ENCODE data around the gene PTRHD1.
"Not testable (repeated sequence)": the region's sequence is repeated elsewhere in the genome, so short reads cannot be mapped to it uniquely, and the experiment has no call there.

The PTRHD1 gene, protein sequence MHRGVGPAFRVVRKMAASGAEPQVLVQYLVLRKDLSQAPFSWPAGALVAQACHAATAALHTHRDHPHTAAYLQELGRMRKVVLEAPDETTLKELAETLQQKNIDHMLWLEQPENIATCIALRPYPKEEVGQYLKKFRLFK

DNA sequence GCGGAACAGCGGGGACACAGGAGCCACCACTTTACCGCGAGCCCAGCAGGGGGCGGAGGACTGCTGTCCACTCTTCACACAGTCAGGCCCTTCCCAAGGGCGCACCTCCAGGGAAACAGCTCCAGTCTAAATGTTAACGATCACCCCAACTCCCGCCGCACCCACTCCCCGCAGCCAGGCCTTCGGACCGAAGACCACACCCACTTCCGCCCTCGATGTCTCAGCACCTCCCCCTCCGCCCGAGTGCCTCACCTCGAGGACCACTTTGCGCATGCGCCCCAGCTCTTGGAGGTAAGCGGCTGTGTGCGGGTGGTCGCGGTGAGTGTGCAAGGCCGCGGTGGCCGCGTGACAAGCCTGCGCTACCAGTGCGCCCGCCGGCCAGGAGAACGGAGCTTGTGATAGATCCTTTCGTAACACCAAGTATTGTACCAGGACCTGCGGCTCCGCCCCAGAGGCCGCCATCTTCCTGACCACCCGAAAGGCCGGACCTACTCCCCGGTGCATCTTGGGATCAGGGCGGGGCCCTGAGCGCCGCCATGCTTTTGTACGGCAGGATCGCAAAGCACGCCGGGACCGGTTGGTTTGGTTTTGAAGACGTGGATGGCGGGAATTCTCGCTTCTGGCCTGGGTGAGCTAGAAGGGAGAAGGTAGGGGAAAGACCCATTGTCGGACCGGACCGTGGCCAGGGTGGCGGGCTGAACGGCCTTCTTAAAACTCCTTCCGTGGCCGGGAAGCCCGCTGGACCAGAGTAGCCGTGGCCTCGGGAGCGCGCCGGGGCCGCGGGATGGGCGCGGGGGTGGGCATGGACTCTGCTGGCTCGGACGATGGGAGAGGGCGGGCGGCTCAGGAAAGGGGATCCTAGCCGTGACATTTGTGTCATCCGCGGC is at the start of gene PTRHD1, which contains the start of gene CENPO:
PTRHD1 (minus strand) TSS at position 518 of the 887 bp plus-strand sequence; CDS start at position 504, 14 bp downstream.
CENPO (plus strand) TSS at position 552 of the 887 bp plus-strand sequence. CDS start 495 bp downstream, outside the sequence.
- DNase-seq: peak; percentile 62 to 100 (median 96)

DNA sequence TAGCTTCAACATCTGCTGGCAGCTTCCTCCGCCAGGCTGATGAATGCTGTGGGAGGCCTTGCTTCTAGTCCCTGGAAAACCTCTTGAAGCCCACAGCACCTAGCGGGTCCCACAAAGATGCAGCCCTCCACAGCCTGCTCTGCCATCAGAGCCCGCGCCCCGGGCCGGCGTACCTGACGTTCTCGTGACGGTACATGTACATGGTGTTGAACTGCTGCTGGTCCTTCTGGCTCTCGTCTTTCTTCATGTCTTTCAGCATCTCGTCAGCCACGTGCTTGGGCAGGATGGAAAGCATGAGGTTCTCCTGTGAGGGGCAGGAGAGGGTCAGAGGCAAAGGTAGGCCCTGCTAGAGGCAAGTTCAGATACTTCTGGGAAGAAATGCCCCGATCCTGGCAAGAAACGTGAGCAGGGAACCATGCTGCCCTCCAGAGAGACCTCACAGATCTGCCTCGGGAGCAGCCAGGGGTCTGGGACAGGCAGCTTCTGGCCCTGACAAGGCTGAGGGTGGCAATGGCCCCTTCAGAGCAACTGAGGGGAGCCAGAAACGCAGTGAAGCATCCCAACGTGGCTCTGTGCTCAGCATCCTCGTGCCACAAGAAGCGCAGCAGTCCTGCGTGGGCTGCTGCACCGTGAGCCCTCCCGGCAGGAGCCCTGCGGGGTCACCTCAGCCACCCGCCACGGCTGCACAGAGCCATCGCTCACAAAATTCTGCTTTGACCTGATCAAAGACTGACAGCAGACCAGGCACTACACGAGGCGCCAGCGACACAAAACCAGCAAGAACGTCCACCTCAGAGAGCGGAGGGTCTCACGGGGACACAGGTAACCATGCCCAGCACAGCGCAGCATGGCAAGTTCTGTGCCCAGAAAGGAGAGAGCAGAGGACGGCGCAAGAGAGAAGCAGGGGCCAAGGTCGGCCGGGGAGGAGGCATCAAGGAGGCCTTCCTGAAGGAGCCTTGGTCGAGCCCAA is 49.2 kb upstream of the PTRHD1 start:
- no peak for DNase-seq

DNA sequence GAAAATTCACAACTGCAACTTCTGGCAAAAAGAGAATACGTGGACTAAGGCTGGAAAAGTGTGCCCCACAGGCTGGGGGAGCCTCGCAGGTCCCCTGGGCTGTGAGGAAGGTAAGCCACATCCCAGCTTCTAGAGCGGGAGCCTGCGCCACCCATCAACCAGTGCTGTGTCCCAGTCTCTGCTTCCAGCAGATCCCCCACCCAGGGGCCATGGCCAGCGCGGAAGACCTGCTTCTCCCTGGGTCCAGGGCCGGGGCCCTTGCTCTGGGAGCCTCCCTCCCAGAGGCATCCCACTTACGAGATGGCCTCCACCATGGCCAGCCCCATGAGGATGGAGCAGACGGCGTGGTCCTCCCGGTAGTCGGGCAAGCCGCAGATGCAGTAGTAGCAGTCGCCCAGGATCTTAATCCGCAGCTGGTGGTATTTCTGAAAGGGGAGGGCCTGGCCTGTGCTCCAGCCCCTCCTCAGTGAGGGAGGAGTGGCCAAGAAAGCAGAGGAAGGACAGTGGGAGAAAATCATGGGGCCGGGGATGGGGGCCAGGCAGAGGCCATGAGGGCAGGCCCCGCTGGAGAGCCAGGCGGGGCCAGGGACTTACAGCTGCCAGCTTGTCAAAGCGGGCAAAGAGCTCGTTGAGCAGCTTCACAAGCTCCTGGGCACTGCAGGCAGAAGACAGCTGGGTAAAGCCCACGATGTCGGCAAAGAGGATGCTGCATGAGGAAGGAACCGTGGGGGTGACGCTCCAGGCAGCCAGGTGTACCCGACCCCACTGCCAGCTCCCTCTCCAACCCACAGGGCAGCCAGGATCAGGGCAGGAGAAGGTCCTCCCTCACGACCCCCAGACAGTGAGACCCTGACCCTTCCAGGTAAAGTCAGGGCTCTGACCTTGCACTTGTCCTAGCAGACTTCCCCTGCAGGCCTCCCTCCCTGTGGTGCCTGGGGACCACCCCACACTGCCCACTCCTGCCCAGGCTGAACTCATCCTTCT is 48.1 kb upstream of the PTRHD1 start:
- peak in 13 of 58 donors; percentile 7 to 70 (median 36) for DNase-seq

DNA sequence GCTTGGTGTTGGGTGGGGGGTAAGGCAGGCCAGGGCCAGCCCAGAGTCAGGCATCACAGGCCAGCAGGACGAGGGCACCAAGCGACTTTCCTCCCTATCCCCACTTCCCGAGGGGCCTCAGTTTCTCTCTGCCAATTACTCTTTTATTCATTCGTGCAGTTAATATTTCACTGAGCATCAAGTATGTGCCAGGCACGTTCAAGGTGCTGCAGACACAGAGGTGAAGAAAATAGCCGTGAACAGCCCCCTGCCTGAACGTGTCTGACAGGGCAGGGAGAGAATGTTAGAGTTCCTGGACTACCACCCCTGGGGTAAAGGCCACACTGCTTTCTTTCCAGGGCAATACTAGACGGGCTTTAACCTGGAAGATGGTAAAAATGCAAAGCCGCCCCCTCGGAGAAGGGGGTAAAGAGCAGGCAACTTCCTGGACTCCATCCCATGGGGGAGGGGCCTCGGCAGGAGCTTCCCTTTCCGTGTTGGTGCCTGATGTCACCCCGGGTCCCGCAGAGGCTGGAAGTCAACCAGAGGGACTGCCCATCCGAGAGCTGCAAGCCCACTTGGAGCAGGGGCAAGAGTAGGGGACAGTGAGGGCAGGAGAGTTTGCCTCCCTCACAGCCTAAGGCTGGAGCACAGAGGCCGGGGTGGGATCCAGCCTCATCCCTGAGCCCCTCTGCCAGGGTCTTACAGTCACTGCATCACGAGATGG is 47.1 kb upstream of the PTRHD1 start:
- no peak for DNase-seq

DNA sequence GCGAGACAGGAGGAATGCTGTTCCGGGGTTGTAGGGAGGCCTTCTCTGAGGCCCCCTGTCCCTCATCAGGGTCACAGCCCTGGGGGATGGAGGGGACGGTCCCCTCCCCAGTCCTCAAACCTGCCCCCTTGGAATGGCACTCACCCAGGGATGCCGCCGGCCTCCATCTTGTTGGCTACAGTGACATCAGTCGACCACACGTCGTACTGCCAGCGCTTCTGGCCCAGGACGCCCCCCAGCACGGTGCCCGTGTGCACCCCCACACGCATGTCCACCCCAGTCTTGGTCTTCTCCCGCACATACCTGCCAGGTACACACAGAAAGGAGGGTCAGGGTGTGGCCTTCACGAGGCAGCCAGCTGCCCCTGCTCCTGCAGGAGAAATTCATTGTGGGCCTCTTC is 46.5 kb upstream of the PTRHD1 start:
- DNase-seq: no peak

DNA sequence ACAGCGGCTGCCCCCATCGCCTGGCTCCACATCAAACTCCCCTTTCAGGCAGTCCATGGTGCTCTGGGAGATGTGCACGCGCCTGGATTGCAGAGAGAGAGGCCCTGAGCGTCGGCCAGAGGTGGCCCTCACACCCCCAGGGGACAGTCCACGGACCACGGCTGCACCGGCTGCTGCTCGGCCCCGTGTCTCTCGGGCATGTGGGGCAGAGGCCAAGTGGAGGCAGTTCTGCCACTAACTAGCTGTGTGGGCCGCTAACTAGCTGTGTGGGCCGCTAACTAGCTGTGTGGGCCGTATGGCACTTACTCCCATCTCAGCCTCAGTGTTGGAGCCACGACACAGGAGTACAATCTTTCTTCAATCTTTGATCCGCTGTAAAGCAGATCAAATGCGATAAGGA is 45.4 kb upstream of the PTRHD1 start:
- no peak for DNase-seq

DNA sequence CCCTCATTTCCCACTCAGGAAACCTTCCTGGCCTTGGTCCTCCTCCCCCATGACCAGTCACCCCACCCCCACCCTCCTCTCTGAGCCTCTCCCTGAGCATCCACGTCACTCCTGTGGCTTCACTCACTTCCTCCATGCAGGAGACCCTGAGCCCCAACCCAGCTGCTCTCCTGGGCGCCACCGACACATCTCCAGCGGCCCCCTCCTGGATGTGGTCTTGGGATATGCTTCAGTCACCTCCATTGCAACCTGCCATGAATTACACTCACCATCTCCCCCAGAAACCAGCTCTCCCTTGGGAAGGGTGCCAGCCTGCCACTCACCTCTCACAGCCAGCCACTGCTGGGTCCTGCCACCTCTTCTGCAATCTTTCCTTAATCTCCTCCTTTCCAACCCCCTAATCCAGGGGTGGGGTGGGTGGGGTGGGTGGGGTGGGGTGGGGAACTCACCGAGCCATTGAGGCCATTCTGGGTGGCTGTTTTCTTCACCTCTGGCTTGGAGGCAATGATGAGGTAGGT is 44.9 kb upstream of the PTRHD1 start:
- no peak for DNase-seq

DNA sequence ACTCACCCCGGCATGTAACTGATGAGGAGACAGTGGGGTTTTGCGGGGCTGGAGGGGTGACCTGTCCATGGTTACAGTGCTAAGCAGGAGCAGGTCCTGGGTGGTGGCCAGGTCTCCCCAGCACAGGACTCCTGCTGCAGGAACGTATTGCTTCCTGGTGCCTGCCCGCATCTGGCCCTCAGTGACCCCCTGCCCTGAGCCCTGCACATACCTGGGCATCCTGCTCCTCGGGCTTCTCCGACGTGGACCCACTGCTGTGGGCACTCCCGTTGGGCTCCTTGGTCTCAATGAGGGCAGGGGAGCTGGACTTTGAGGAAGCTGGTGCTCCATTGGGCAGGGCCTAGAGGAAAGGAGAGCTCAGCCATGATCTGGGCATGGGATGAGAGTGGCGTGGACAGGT is 43.5 kb upstream of the PTRHD1 start:
- DNase-seq: no peak

DNA sequence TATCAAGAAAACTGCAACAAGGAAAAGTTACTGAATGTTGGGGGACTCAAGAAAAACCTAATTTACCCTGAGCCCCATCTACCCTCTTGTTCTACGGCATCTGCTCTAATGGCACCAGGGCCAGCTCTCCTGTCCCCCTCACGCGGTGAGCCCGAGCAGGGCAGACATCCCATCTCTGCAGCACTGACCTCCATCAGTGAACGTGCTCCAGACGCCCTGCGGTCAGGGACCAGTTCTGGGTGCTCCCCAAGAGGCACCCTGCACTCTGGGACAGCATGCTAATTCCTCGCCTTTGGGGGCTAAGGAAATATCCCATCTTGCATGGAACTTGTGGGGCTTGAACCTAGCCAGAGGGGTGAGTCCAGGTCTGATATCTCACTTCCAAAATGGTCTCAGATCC is 43.0 kb upstream of the PTRHD1 start:
- no peak for DNase-seq

DNA sequence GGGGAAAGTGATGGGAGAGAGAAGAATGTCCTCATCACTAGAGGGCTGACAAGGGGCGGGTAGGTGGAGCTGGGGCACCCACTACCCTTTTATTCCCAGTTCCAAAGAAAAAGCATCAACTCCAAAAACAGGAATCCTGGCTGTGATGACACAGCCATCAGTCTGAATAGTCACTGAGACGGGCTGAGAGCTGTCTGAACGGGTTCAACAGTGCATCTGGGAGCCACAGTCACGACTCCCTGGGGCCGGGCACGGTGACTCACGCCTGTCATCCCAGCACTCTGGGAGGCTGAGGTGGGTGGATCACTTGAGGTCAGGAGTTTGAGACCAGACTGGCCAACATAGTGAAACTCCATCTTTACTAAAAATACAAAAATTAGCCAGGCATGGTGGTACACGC is 42.2 kb upstream of the PTRHD1 start:
- not testable (repeated sequence) for DNase-seq

DNA sequence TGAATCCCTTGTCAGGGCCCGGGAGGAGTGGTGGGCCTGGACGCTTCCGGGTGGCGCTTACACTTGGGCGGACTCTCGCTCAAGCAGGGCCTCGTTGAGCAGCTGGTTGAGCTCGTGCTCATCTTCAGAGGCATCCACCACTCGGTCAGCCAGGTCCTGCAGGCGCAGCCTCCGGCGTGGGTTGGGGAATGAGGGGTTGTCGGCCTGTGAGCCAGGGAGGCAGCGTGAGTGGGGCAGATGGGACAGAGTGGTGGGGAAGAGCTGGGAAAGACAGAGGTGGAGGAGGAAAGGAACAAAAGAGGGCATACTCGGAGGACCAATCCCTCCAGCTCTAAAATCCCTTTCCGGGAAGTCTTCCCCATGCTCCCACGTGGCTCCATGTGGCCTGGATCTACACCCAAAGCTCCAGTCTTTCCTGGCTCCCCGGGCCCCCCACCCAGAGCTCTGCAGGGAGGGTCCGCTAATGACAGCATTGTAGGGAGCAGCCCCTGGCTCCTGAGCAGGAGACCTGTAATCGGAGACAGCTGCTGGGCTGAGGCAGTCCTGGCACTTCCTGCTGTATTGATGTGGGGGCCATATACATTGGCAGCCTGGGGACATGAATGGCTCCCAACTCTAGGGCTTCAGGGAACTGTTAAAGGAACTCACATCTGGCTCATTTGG is 41.7 kb upstream of the PTRHD1 start:
- no peak for DNase-seq

DNA sequence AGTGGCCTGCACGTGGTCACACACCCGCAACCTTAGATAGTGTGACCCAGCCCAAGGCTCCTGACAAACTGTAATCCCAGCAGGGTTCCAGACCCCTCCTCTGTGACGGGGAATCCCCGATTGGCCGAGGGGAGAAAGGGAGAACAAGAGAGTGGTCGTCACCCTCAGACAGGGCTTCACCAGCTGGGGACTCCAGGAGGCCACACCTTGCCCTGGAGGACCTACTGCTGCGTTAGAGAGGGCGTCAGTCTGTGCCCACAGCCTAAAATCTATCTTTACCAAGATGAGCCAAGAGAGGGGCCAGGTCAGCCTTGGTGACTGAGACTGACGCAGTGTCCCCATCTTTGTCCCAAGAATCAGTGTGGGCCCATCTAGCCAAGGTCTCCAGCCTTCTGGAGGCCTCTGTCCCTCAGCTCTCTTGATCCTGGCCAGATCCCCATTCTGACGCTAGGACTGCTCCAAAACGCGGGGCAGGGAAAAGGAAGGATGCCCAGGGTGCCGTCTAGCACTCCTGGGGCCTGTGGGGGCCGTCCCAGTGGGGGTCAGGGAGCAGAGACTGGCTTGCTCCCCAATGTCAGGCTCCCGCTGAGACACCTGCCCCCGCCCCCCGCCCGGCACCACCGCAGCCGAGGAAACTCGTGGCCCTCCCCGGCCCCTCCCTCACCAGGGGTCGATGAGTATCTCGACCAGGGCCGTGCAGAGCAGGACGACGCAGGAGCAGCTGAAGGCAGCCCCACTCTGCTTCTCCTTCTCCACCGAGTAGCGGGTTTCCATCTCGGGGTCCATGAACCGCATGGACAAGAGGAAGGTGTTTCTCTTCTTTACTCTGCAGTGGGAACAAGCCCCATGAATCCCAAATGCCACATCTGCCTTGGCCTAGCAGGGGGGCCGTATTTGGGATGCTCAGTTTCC is 40.9 kb upstream of the PTRHD1 start:
- no peak for DNase-seq

DNA sequence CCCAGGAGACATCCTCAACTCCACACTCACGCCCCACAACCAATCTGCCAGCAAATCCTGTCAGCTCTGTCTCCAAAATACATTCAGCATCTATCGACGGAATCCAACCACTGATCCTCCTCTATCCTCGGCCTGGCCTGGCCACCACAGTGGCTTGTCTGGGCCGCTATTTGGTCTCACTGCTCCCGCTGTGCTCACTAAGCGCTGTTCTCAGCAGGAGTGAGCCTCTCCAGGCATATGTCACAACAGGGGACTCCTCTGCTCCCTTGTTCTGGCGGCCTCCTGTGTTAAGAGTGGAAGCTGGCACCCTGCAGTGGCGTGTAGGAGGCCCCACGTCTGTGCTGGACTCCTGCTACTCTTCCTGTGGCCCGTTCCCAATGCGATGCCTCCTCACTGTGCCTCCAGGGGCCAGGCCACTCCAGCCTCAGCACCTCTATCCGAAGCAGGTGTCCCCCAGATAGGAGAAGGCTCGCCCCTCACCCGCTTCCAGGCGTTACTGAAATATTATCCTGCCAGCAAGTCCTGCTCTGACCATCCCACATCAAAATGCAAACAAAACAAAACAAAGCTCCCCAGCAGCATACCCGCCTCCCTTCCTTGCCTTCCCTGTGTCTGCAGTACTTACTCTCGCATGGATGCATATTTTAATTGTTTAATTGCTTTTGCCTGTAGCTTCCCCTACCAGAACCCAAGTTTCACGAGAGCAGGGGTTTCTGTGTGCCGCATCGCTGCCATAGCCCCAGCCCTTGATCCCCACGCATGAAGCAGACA is 39.9 kb upstream of the PTRHD1 start:
- peak in 7 of 58 donors; percentile 8 to 41 (median 17) for DNase-seq

DNA sequence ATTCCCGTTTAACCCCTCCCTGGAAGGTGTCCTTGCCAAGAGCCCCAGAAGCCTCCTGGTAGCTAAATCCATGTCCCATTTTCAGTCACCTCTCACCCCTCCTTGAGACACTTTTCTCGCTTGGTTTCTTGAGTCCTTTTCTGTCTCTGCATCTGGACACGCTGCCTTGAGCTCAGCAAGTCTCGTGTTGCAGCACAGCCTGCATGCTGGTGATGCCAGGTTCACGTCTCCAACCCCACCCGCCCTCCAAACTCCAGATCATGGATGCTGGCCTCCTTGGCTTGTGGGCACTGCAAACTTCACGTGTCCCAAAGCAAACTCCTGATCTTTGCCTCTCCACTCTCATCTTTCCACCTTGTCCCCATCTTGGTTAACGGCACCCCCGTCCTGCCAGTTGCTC is 39.3 kb upstream of the PTRHD1 start:
- no peak for DNase-seq

DNA sequence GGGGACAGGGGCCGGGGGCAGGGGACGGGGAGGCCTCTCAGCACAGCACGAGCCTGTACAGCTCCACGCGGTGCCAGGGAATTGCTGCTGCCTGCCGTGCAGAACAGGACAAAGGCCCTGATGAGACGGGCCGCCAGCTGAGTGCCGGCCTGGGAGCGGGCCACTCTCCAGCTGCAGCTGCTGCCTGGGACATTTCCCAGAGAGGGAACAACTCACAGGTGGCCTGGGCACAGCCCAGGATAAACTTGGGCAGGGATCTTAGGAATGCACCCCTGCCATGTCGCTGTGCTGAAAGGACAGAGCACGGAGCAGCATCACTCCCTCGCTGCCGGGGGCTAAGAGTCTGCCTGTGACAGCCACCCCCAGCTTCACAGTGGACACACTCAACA is 38.9 kb upstream of the PTRHD1 start:
- peak in 54 of 58 donors; percentile 12 to 94 (median 74) for DNase-seq

DNA sequence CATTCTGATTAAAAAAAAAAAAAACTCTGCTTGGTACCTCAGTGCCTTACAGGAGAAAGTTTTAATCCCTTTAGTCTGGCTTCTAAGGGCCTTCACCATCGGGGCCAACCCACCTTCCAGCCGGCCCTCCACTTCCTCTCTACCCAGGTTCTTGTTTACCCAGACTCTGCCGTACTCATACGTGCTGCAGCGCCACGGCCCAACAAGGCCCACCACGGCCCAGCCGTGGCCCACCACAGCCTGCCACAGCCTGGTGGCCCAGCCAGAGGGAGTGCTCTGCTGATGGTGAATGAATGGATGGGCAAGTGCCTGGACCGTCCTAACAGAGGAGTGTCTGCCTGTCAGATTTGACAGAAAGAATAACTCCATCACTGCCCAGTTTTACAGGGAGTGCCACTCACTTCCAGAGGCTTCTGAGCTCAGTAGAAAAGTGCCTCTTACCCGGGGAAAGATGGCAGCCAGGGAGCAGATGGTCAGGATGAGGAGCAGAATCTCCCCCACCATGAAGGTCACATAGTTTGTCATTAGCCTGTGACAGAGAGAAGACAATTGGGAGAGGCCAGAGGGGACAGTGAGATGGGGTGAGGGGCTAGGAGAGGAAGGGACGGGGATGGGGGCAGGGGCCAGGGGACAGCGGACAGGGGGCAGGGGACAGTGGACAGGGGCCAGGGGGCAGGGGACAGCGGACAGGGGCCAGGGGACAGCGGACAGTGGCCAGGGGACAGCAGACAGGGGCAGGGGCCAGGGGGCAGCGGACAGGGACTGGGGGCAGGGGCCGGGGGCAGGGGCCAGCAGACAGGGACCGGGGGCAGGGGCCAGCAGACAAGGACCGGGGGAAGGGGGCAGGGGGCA is 38.3 kb upstream of the PTRHD1 start:
- no peak for DNase-seq

All from anterior cingulate cortex (tissue), 58 donors.